ENCODE data around the gene CSPG4. TPM values are rescaled to one million over a fixed set of nuclear protein-coding genes. Genes with fewer than 3 reads are reported as not detected.
"Not testable (repeated sequence)": the region's sequence is repeated elsewhere in the genome, so short reads cannot be mapped to it uniquely, and the experiment has no call there.

Gene CSPG4
- total and polyA plus RNA-seq, 2 of the 13 experiments (the other 11 are each of a cell fraction or from before 2014, with no cell fraction given): 0.01 to 0.04 TPM

- no peak overlapping the region for H3K9ac ChIP-seq (ENCODE audit: insufficient read depth, low read depth, low read length)
- H3K27ac ChIP-seq (ENCODE audit: extremely low read length, insufficient read depth, low read length): no peak overlapping the region
- in situ Hi-C loops (cut with HindIII; ENCODE audit: extremely low pct_ligation_motif_present, low pct_unique_long_range_greater_than_20kb) (no loop called here), intact Hi-C loops (cut with micrococcal nuclease; ENCODE audit: unreplicated experiment) (no loop called here)
- ATAC-seq (no peak), DNase-seq (ENCODE audit: low spot score) (no peak), FAIRE-seq (no peak)
- no peaks in the 10 kb centered on the region for H3K9me3 ChIP-seq (ENCODE audit: low read length)
- POLR2A ChIA-PET: interaction anchor here (1.5 kb wide), 1 partner anchor 326 kb away, joined by 5 read pairs; the partner anchor contains the start of gene MAN2C1
- peaks cover 23% of the 10 kb centered on the region for H3K4me1 ChIP-seq (ENCODE audit: insufficient read depth, low read length)
- H4K20me1 ChIP-seq (ENCODE audit: insufficient read depth, low read length): no peaks in the 10 kb centered on the region
- H2AFZ ChIP-seq (ENCODE audit: low read length): no peak overlapping the region
- no peaks in the 10 kb centered on the region for H3K36me3 ChIP-seq (replicated peaks in 1 of 2; ENCODE audit: control insufficient read depth in 1 of 2, insufficient read depth in 2 of 2, low read length in 2 of 2)
- CTCF ChIA-PET (ENCODE audit: low intra/inter-chr PET ratio, low total read pairs): no interaction called here
- H3K4me2 ChIP-seq (ENCODE audit: low read depth, low read length): peak overlapping the region; percentile 74
- no peaks in the 10 kb centered on the region for H3K79me2 ChIP-seq (ENCODE audit: insufficient read depth, low read length)
- peak overlapping the region in 1 of 3 experiments; percentile 50; a peak in 1 of 6 replicates for H3K4me3 ChIP-seq (replicated peaks in 1 of 3; ENCODE audit: insufficient read depth in 1 of 3, low read depth in 2 of 3, low read length in 3 of 3)
- no peak for TF ChIP-seq ARNT (IDR thresholded peaks at IDR 0.05)
- TF ChIP-seq ETV6 (CRISPR knock-in tag; conservative IDR thresholded peaks at IDR 0.05): no peak
- no peak for TF ChIP-seq ZNF564 (CRISPR knock-in tag; IDR thresholded peaks at IDR 0.05)
- TF ChIP-seq E2F5 (CRISPR knock-in tag; conservative IDR thresholded peaks at IDR 0.05): no peak
- H3K27me3 ChIP-seq (ENCODE audit: control insufficient read depth in 1 of 2, insufficient read depth in 2 of 2, low read length in 2 of 2): peaks cover 11 to 46% of the 10 kb centered on the region in 2 experiments; a peak in 4 of 5 replicates
- BruUV-seq (replicated peaks): no TSS peak
- 53% methylated on average over 6 of the region's 14 CpGs for WGBS (ENCODE audit: low lambda C conversion rate)
These were observed 19.0 kb downstream of the CSPG4 start for GRCh38 chr15:75693501-75694240.

- H3K36me3 ChIP-seq (replicated peaks in 1 of 2; ENCODE audit: control insufficient read depth in 1 of 2, insufficient read depth in 2 of 2, low read length in 2 of 2); BruUV-seq (replicated peaks); H3K79me2 ChIP-seq (ENCODE audit: insufficient read depth, low read length); H3K4me3 ChIP-seq (replicated peaks in 1 of 3; ENCODE audit: insufficient read depth in 1 of 3, low read depth in 2 of 3, low read length in 3 of 3); H3K4me2 ChIP-seq (ENCODE audit: low read depth, low read length); CTCF ChIA-PET (ENCODE audit: low intra/inter-chr PET ratio, low total read pairs); H3K9ac ChIP-seq (ENCODE audit: insufficient read depth, low read depth, low read length); FAIRE-seq; POLR2A ChIA-PET; in situ Hi-C loops (cut with HindIII; ENCODE audit: extremely low pct_ligation_motif_present, low pct_unique_long_range_greater_than_20kb); intact Hi-C loops (cut with micrococcal nuclease; ENCODE audit: unreplicated experiment); H2AFZ ChIP-seq (ENCODE audit: low read length); H3K27ac ChIP-seq (ENCODE audit: extremely low read length, insufficient read depth, low read length); DNase-seq (ENCODE audit: low spot score); H4K20me1 ChIP-seq (ENCODE audit: insufficient read depth, low read length); ATAC-seq; H3K9me3 ChIP-seq (ENCODE audit: low read length): not testable (repeated sequence)
- Histone ChIP-seq H3K27me3 (ENCODE audit: control insufficient read depth in 1 of 2, insufficient read depth in 2 of 2, low read length in 2 of 2) (peaks cover 12 to 48% of the 10 kb centered on the region in 2 experiments; a peak in 4 of 5 replicates), H3K4me1 (ENCODE audit: insufficient read depth, low read length) (peaks cover 23% of the 10 kb centered on the region)
- WGBS (ENCODE audit: low lambda C conversion rate): no CpG with 5 or more reads among the region's 15 CpGs
These were observed 19.6 kb downstream of the CSPG4 start for GRCh38 chr15:75693028-75693427.

GRCh38 chr15:75692311-75692710, 20.3 kb downstream of the CSPG4 start:
- in situ Hi-C loops (cut with HindIII; ENCODE audit: extremely low pct_ligation_motif_present, low pct_unique_long_range_greater_than_20kb); H3K9ac ChIP-seq (ENCODE audit: insufficient read depth, low read depth, low read length); ATAC-seq; H3K36me3 ChIP-seq (replicated peaks in 1 of 2; ENCODE audit: control insufficient read depth in 1 of 2, insufficient read depth in 2 of 2, low read length in 2 of 2); POLR2A ChIA-PET; H3K4me2 ChIP-seq (ENCODE audit: low read depth, low read length); BruUV-seq (replicated peaks); FAIRE-seq; H3K27ac ChIP-seq (ENCODE audit: extremely low read length, insufficient read depth, low read length); DNase-seq (ENCODE audit: low spot score); H3K4me3 ChIP-seq (replicated peaks in 1 of 3; ENCODE audit: insufficient read depth in 1 of 3, low read depth in 2 of 3, low read length in 3 of 3); H2AFZ ChIP-seq (ENCODE audit: low read length); H4K20me1 ChIP-seq (ENCODE audit: insufficient read depth, low read length); H3K9me3 ChIP-seq (ENCODE audit: low read length); intact Hi-C loops (cut with micrococcal nuclease; ENCODE audit: unreplicated experiment); H3K79me2 ChIP-seq (ENCODE audit: insufficient read depth, low read length); CTCF ChIA-PET (ENCODE audit: low intra/inter-chr PET ratio, low total read pairs): not testable (repeated sequence)
- 11% methylated on average over 4 of the region's 4 CpGs for WGBS (ENCODE audit: low lambda C conversion rate)
- peaks cover 12 to 48% of the 10 kb centered on the region in 2 experiments; a peak in 4 of 5 replicates for H3K27me3 ChIP-seq (ENCODE audit: control insufficient read depth in 1 of 2, insufficient read depth in 2 of 2, low read length in 2 of 2)
- H3K4me1 ChIP-seq (ENCODE audit: insufficient read depth, low read length): peaks cover 23% of the 10 kb centered on the region

Measured in HepG2 (cell line).